ENCODE measurements around the gene LMAN1L.

Gene LMAN1L

GRCh38 chr15:74858369-74858740 lies 45.7 kb downstream of the LMAN1L start:
- no peak for DNase-seq (ENCODE audit: low spot score)

- peak; percentile 88 for DNase-seq (ENCODE audit: low spot score)
Observed at GRCh38 chr15:74863239-74864056, 50.8 kb downstream of the LMAN1L start.

- no peak for DNase-seq (ENCODE audit: low spot score)
Observed at GRCh38 chr15:74864296-74864695, 51.7 kb downstream of the LMAN1L start.

- DNase-seq (ENCODE audit: low spot score): no peak
Observed at GRCh38 chr15:74865316-74865715, 52.7 kb downstream of the LMAN1L start.

DNA sequence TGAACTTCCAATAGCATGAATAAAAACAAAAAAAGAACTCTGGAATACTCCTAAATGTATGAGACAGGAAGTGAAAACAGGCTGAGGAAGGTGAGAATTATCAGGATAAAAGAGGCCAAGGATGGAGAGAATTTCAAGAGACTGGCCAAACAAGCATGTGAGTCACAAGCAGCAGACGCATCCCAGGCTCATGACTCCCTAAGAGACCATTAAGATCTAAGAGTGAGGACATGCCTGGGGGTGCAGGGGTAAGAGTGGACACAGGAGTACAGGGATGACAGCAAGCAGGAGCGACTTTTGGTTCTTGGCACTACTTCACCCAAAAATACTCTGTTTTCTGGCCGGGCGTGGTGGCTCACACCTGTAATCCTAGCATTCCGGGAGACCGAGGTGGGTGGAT lies 53.5 kb downstream of the LMAN1L start:
- peak; percentile 88 for DNase-seq (ENCODE audit: low spot score)

GRCh38 chr15:74867466-74868038 lies 54.9 kb downstream of the LMAN1L start:
- DNase-seq (ENCODE audit: low spot score): no peak

GRCh38 chr15:74868059-74868458 lies 55.4 kb downstream of the LMAN1L start:
- DNase-seq (ENCODE audit: low spot score): peak; percentile 87

DNA sequence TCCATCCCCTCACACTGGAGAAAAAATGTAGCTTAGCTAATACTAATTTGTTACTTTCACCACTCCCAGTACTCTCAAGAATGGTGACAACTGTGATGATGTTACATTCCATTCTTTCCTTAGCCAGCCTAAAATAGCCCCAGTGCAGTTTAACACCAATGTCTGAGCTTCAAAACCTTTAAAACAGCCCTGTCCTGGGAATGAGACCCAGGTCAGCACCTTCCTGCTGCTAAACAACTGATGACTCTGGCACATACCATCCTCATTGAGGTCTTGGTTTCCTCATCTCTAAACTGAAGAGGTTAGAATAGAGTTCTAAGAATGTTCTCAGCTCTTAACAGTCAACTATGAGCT lies 56.7 kb downstream of the LMAN1L start:
- no peak for DNase-seq (ENCODE audit: low spot score)

GRCh38 chr15:74869726-74870407 lies 57.2 kb downstream of the LMAN1L start:
- no peak for DNase-seq (ENCODE audit: low spot score)

GRCh38 chr15:74870436-74871215 lies 58.0 kb downstream of the LMAN1L start:
- peak; percentile 20 for DNase-seq (ENCODE audit: low spot score)

- DNase-seq (ENCODE audit: low spot score): no peak
Observed at GRCh38 chr15:74872702-74873035, 60.0 kb downstream of the LMAN1L start.

DNA sequence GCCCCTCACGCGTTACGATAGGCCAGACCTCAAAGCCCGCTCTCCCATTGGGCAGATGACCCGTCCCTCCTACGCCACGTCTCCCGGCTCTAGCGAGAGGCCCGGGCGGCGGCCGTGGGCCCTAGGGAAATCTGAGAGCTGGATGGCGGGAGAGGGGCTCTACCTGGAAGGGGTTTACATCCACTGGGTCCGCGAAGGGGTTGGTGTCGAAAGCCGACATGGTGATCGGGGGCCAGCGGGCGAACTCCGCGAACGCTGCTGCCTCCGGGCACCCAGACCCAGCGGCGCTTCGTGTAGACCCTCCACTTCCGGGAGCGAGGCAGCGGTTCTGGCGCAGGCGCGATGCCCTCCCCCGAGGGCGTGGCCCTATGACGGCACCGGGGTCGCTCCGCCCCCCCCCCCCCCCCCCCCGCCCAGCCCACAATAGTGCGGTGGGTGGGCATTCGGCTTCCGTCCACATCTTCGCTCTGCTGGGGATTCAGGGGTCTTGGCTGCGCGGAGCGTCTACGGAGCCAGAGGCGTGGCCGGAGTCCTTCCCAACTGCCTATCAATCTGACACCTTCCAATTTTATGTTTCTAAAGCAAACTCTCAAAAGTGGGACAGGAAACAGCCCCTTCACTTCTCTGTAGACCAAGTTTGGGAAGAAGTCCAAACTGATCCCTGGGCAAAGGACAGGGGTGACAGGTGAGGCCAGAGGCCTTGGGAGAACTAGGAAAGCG lies 60.6 kb downstream of the LMAN1L start, which contains the start of gene SCAMP2:
Gene SCAMP2, minus strand, starts transcription at position 330 of the 720 bp plus-strand sequence. Its CDS starts 110 bp downstream, at position 220.
- peak; percentile 93 for DNase-seq (ENCODE audit: low spot score)

DNA sequence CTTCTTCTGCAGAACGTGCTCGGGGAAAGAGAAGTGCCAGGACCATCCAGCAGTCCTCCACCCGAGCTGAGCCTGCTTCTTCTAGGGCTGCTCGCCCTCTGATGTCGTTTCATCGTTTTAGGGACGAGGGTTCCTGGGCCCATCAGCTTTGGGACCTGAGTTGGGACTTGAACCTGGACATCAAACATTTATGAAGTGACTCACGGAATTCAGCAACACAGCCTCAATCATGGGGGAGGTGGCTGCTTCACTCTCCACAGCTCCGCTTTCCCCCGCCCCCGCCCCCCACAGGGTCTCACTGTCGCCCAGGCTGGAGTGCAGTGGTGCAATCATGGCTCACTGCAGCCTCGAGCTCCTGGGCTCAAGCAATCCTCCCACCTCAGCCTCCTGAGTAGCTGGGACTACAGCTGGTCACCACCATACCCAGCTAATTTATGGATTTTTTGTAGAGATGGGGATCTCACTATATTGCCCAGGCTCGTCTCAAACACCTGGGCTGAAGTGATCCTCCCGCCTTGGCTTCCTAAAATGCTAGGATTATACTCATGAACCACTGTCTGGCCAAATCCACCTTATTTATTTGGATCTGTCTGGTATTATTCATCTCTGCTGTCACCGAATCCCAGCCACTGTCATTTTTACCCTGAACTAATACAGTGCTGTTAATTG lies 61.3 kb downstream of the LMAN1L start:
- no peak for DNase-seq (ENCODE audit: low spot score)

Data from kidney tubule cell (primary cell).